ENCODE measurements around the gene SUMF2. TPM values are rescaled to one million over a fixed set of nuclear protein-coding genes. Genes with fewer than 3 reads are reported as not detected.

The SUMF2 gene
- total and polyA plus RNA-seq, 2 experiments from 2014 or later, result 32.9 to 45.7 TPM

DNA sequence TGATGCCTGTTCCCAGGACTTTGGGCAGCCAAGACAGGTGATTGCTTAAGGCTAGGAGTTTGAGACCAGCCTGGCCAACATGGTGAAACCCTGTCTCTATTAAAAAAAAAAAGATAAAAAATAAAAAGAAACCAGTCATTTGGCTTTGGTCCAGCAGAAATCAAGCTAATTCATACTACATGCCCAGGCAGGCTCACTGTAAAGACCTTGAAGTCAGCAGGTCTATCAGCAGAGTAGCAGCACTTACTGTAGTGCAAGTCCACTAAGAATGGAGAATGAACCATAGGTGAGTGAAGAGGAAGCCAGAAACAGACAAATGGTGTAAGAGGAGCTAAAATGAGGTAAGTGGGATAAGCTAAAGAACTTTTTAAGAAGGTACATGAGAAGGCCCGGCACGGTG, 37.5 kb upstream of the SUMF2 start:
- H3K4me3 ChIP-seq, result no peak overlapping the region
- peaks cover 8% of the 10 kb centered on the region; the same call in 1 of the 2 replicates for H4K20me1 ChIP-seq (replicated peaks; ENCODE audit: insufficient read depth)
- DNase-seq (ENCODE audit: low spot score), result no peak
- peak overlapping the region; percentile 54; the same call in 1 of the 2 replicates for H3K27ac Mint-ChIP-seq
- H3K9me2 ChIP-seq (ENCODE audit: insufficient read depth), result no peaks in the 10 kb centered on the region
- H3K36me3 Mint-ChIP-seq (ENCODE audit: low read depth), result peaks cover 76% of the 10 kb centered on the region
- no peak for ATAC-seq
- peaks cover 14% of the 10 kb centered on the region; the same call in 1 of the 2 replicates for H3K36me3 ChIP-seq (ENCODE audit: insufficient read depth)
- H3F3A ChIP-seq (replicated peaks; ENCODE audit: low read depth), result no peaks in the 10 kb centered on the region
- no peak overlapping the region for H3K27ac ChIP-seq (ENCODE audit: low read depth)
- no peaks in the 10 kb centered on the region for H3K9me3 Mint-ChIP-seq
- H3K4me1 ChIP-seq (ENCODE audit: insufficient read depth), result no peaks in the 10 kb centered on the region; the same call in 1 of the 2 replicates
- no peaks in the 10 kb centered on the region for H3K27me3 ChIP-seq (ENCODE audit: insufficient read depth)
- TF ChIP-seq EZH2phosphoT487 (IDR thresholded peaks at IDR 0.05; ENCODE audit: unreplicated experiment), result no peak
- no peak for TF ChIP-seq ZNF331 (CRISPR knock-in tag; IDR thresholded peaks at IDR 0.05; ENCODE audit: low read depth)
- no peak for TF ChIP-seq JUNB (IDR thresholded peaks at IDR 0.05; ENCODE audit: unreplicated experiment)
- no peak for TF ChIP-seq CREB1 (CRISPR knock-in tag; IDR thresholded peaks at IDR 0.05; ENCODE audit: low read depth)
- no peak for TF ChIP-seq EZH2 (IDR thresholded peaks at IDR 0.05; ENCODE audit: low read depth, unreplicated experiment)
- TF ChIP-seq POLR2AphosphoS5 (IDR thresholded peaks at IDR 0.05; ENCODE audit: low read depth), result no peak
- TF ChIP-seq STAT1 (IDR thresholded peaks at IDR 0.05; ENCODE audit: unreplicated experiment), result no peak
- TF ChIP-seq, protein P1, sequence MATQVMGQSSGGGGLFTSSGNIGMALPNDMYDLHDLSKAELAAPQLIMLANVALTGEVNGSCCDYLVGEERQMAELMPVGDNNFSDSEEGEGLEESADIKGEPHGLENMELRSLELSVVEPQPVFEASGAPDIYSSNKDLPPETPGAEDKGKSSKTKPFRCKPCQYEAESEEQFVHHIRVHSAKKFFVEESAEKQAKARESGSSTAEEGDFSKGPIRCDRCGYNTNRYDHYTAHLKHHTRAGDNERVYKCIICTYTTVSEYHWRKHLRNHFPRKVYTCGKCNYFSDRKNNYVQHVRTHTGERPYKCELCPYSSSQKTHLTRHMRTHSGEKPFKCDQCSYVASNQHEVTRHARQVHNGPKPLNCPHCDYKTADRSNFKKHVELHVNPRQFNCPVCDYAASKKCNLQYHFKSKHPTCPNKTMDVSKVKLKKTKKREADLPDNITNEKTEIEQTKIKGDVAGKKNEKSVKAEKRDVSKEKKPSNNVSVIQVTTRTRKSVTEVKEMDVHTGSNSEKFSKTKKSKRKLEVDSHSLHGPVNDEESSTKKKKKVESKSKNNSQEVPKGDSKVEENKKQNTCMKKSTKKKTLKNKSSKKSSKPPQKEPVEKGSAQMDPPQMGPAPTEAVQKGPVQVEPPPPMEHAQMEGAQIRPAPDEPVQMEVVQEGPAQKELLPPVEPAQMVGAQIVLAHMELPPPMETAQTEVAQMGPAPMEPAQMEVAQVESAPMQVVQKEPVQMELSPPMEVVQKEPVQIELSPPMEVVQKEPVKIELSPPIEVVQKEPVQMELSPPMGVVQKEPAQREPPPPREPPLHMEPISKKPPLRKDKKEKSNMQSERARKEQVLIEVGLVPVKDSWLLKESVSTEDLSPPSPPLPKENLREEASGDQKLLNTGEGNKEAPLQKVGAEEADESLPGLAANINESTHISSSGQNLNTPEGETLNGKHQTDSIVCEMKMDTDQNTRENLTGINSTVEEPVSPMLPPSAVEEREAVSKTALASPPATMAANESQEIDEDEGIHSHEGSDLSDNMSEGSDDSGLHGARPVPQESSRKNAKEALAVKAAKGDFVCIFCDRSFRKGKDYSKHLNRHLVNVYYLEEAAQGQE (IDR thresholded peaks at IDR 0.05; ENCODE audit: unreplicated experiment), result no peak
- TF ChIP-seq, protein P2, sequence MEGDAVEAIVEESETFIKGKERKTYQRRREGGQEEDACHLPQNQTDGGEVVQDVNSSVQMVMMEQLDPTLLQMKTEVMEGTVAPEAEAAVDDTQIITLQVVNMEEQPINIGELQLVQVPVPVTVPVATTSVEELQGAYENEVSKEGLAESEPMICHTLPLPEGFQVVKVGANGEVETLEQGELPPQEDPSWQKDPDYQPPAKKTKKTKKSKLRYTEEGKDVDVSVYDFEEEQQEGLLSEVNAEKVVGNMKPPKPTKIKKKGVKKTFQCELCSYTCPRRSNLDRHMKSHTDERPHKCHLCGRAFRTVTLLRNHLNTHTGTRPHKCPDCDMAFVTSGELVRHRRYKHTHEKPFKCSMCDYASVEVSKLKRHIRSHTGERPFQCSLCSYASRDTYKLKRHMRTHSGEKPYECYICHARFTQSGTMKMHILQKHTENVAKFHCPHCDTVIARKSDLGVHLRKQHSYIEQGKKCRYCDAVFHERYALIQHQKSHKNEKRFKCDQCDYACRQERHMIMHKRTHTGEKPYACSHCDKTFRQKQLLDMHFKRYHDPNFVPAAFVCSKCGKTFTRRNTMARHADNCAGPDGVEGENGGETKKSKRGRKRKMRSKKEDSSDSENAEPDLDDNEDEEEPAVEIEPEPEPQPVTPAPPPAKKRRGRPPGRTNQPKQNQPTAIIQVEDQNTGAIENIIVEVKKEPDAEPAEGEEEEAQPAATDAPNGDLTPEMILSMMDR (conservative IDR thresholded peaks at IDR 0.05; ENCODE audit: low read depth in 2 of 2), result no peak
- TF ChIP-seq ZNF114 (CRISPR knock-in tag; IDR thresholded peaks at IDR 0.05), result no peak
- TF ChIP-seq, protein P3, sequence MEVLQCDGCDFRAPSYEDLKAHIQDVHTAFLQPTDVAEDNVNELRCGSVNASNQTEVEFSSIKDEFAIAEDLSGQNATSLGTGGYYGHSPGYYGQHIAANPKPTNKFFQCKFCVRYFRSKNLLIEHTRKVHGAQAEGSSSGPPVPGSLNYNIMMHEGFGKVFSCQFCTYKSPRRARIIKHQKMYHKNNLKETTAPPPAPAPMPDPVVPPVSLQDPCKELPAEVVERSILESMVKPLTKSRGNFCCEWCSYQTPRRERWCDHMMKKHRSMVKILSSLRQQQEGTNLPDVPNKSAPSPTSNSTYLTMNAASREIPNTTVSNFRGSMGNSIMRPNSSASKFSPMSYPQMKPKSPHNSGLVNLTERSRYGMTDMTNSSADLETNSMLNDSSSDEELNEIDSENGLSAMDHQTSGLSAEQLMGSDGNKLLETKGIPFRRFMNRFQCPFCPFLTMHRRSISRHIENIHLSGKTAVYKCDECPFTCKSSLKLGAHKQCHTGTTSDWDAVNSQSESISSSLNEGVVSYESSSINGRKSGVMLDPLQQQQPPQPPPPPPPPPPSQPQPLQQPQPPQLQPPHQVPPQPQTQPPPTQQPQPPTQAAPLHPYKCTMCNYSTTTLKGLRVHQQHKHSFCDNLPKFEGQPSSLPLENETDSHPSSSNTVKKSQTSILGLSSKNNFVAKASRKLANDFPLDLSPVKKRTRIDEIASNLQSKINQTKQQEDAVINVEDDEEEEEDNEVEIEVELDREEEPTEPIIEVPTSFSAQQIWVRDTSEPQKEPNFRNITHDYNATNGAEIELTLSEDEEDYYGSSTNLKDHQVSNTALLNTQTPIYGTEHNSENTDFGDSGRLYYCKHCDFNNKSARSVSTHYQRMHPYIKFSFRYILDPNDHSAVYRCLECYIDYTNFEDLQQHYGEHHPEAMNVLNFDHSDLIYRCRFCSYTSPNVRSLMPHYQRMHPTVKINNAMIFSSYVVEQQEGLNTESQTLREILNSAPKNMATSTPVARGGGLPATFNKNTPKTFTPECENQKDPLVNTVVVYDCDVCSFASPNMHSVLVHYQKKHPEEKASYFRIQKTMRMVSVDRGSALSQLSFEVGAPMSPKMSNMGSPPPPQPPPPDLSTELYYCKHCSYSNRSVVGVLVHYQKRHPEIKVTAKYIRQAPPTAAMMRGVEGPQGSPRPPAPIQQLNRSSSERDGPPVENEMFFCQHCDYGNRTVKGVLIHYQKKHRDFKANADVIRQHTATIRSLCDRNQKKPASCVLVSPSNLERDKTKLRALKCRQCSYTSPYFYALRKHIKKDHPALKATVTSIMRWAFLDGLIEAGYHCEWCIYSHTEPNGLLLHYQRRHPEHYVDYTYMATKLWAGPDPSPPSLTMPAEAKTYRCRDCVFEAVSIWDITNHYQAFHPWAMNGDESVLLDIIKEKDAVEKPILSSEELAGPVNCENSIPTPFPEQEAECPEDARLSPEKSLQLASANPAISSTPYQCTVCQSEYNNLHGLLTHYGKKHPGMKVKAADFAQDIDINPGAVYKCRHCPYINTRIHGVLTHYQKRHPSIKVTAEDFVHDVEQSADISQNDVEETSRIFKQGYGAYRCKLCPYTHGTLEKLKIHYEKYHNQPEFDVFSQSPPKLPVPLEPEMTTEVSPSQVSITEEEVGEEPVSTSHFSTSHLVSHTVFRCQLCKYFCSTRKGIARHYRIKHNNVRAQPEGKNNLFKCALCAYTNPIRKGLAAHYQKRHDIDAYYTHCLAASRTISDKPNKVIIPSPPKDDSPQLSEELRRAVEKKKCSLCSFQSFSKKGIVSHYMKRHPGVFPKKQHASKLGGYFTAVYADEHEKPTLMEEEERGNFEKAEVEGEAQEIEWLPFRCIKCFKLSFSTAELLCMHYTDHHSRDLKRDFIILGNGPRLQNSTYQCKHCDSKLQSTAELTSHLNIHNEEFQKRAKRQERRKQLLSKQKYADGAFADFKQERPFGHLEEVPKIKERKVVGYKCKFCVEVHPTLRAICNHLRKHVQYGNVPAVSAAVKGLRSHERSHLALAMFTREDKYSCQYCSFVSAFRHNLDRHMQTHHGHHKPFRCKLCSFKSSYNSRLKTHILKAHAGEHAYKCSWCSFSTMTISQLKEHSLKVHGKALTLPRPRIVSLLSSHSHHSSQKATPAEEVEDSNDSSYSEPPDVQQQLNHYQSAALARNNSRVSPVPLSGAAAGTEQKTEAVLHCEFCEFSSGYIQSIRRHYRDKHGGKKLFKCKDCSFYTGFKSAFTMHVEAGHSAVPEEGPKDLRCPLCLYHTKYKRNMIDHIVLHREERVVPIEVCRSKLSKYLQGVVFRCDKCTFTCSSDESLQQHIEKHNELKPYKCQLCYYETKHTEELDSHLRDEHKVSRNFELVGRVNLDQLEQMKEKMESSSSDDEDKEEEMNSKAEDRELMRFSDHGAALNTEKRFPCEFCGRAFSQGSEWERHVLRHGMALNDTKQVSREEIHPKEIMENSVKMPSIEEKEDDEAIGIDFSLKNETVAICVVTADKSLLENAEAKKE (CRISPR knock-in tag; IDR thresholded peaks at IDR 0.05), result no peak
- no peak for TF ChIP-seq NANOG (IDR thresholded peaks at IDR 0.05; ENCODE audit: borderline replicate concordance)
- TF ChIP-seq, protein P4, sequence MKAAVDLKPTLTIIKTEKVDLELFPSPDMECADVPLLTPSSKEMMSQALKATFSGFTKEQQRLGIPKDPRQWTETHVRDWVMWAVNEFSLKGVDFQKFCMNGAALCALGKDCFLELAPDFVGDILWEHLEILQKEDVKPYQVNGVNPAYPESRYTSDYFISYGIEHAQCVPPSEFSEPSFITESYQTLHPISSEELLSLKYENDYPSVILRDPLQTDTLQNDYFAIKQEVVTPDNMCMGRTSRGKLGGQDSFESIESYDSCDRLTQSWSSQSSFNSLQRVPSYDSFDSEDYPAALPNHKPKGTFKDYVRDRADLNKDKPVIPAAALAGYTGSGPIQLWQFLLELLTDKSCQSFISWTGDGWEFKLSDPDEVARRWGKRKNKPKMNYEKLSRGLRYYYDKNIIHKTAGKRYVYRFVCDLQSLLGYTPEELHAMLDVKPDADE (IDR thresholded peaks at IDR 0.05), result no peak
- H3K27me3 Mint-ChIP-seq (ENCODE audit: insufficient read depth, low read depth, poor library complexity), result peaks cover 3% of the 10 kb centered on the region
- peaks cover 2% of the 10 kb centered on the region; the same call in 2 of the 3 replicates for H3K4me1 Mint-ChIP-seq
- no peak overlapping the region for H2AFZ ChIP-seq
- H3K79me2 ChIP-seq (replicated peaks; ENCODE audit: insufficient read depth), result peaks cover 57% of the 10 kb centered on the region
- H3K4me3 Mint-ChIP-seq, result no peak overlapping the region
- H3K4me2 ChIP-seq, result no peak overlapping the region

Data from GM23338 (cell line).